B cell (primary cell): ENCODE data around the gene CALD1. TPM values are rescaled to one million over a fixed set of nuclear protein-coding genes. Genes with fewer than 3 reads are reported as not detected.

Experiments
- ATAC-seq: fragments of 200-7000 bp; cut with Tn5 transposase; one replicate; pipeline ENCODE4 v1.10.0; 2021; ENCODE audit warnings: low read depth, mild to moderate bottlenecking, moderate number of reproducible peaks, moderate library complexity
- CTCF ChIA-PET: fragments of 350-600 bp; sonication (Branson Sonifier 250); formaldehyde crosslinking; loops from one replicate; lab custom pipeline; 2021; ENCODE audit warnings: antibody characterized with exemption, inconsistent platforms; lab: Charles Lee
- POLR2A ChIA-PET: fragments of 350-600 bp; sonication (Branson Sonifier 250); formaldehyde crosslinking; loops from one replicate; lab custom pipeline; 2021; ENCODE audit warnings: antibody characterized with exemption; lab: Charles Lee
- DNase-seq: peaks from one replicate; pipeline ENCODE4 v3.0.0; 2013
- H2AFZ ChIP-seq: 2 replicates; pipeline ENCODE4 v1.6.1; 2012; ENCODE audit warnings: mild to moderate bottlenecking, low read depth, low read length; ENCODE audit not compliant: insufficient read depth, poor library complexity, severe bottlenecking
- H3K27ac ChIP-seq, 2 donors: 1 replicate in 1 of 2; 2 replicates in 1 of 2; pipeline ENCODE4 v1.5.1; 2012 to 2013; ENCODE audit warnings: low read length in 2 of 2, mild to moderate bottlenecking in 2 of 2, moderate library complexity in 1 of 2
- H3K27me3 ChIP-seq, 4 experiments: fragments of 200-600 bp in 1 of 4; sonication (generic) in 1 of 4; replicated peaks in 1 of 4; 1 replicate in 2 of 4; 2 replicates in 2 of 4; pipeline versions ENCODE4 v1.6.1 to v1.7.0; 2013 to 2016; ENCODE audit warnings: low read length in 3 of 4, mild to moderate bottlenecking in 2 of 4, mixed read lengths in 1 of 4, moderate library complexity in 1 of 4; ENCODE audit not compliant: insufficient read depth in 4 of 4, control insufficient read depth in 3 of 4; ENCODE audit errors: control extremely low read depth in 1 of 4
- H3K36me3 ChIP-seq, 2 experiments: replicated peaks in 1 of 2; 1 replicate in 1 of 2; 2 replicates in 1 of 2; pipeline versions ENCODE4 v1.6.1 to v1.7.1; 2013; ENCODE audit warnings: low read length in 1 of 2; ENCODE audit not compliant: insufficient read depth in 2 of 2, control insufficient read depth in 1 of 2; ENCODE audit errors: control extremely low read depth in 1 of 2, extremely low read depth in 1 of 2
- H3K4me1 ChIP-seq, 2 donors: fragments of 200-600 bp in 1 of 2; sonication (generic) in 1 of 2; 1 replicate in 1 of 2; 2 replicates in 1 of 2; pipeline versions ENCODE4 v1.5.1 to v1.6.1; 2013 to 2017; ENCODE audit warnings: low read length in 2 of 2; ENCODE audit not compliant: control insufficient read depth in 2 of 2, insufficient read depth in 2 of 2
- H3K4me2 ChIP-seq: replicated peaks from 2 replicates; pipeline ENCODE3; 2012; ENCODE audit warnings: mild to moderate bottlenecking, low read depth, low read length; ENCODE audit not compliant: poor library complexity, severe bottlenecking
- H3K4me3 ChIP-seq, 5 experiments: fragments of 200-600 bp in 1 of 5; sonication (generic) in 1 of 5; 1 replicate in 3 of 5; 2 replicates in 2 of 5; pipeline versions ENCODE4 v1.5.1 to v1.7.0; 2011 to 2016; ENCODE audit warnings: low read length in 4 of 5, mild to moderate bottlenecking in 4 of 5, low read depth in 2 of 5, control low read depth in 1 of 5, moderate library complexity in 1 of 5; ENCODE audit not compliant: insufficient read depth in 1 of 5; ENCODE audit errors: control extremely low read depth in 1 of 5, extremely low read depth in 1 of 5
- H3K79me2 ChIP-seq: fragments of 200-600 bp; sonication (generic); one replicate; pipeline ENCODE4 v1.6.0; 2016; ENCODE audit warnings: low read length; ENCODE audit not compliant: control insufficient read depth, insufficient read depth
- H3K9ac ChIP-seq: fragments of 200-600 bp; sonication (generic); 2 replicates; pipeline ENCODE4 v1.6.1; 2017; ENCODE audit warnings: mild to moderate bottlenecking, low read length, moderate library complexity
- H3K9me3 ChIP-seq, 3 donors: one replicate each; pipeline versions ENCODE4 v1.6.1 to v1.7.1; 2013; ENCODE audit warnings: low read length in 2 of 3; ENCODE audit not compliant: control insufficient read depth in 2 of 3, insufficient read depth in 1 of 3; ENCODE audit errors: control extremely low read depth in 1 of 3
- H4K20me1 ChIP-seq: 2 replicates; pipeline ENCODE4 v1.6.0; 2012; ENCODE audit warnings: mild to moderate bottlenecking, low read length; ENCODE audit not compliant: insufficient read depth, control insufficient read depth, poor library complexity, severe bottlenecking
- H3K27ac Mint-ChIP-seq: one replicate; pipeline ENCODE4 v1.8.0; 2021; ENCODE audit warnings: mixed read lengths
- H3K27me3 Mint-ChIP-seq: one replicate; pipeline ENCODE4 v1.8.0; 2021; ENCODE audit warnings: mixed read lengths
- H3K4me1 Mint-ChIP-seq: one replicate; pipeline ENCODE4 v1.8.0; 2021; ENCODE audit warnings: mixed read lengths
- H3K4me3 Mint-ChIP-seq: one replicate; pipeline ENCODE4 v1.8.0; 2021; ENCODE audit warnings: mixed read lengths
- H3K9me3 Mint-ChIP-seq: one replicate; pipeline ENCODE4 v1.8.0; 2022; ENCODE audit warnings: mixed read lengths; ENCODE audit not compliant: insufficient read depth
- CTCF ChIP-seq: fragments of 200-600 bp; IDR thresholded peaks from one replicate; pipeline ENCODE4 v1.8.0; 2022; ENCODE audit warnings: antibody characterized with exemption, mild to moderate bottlenecking
- EZH2 ChIP-seq: IDR thresholded peaks from 2 replicates; pipeline ENCODE4 v1.6.1; 2012; ENCODE audit warnings: borderline replicate concordance, low read depth, mild to moderate bottlenecking, moderate library complexity, low read length; ENCODE audit not compliant: insufficient read depth, poor library complexity, severe bottlenecking
- WGBS: methylation state at CpG from one replicate; pipeline ENCODE4 v1.1.5; 2013; ENCODE audit warnings: missing lambda C conversion rate; ENCODE audit not compliant: insufficient coverage; 5-methylcytosine and 5-hydroxymethylcytosine counted together
- intact Hi-C: fragments of 100-400 bp; cut with micrococcal nuclease; formaldehyde crosslinking; loops from one replicate; pipeline ENCODE4 v1.10.0; 2022
- polyA plus RNA-seq: library from polyadenylated mRNA; depleted of rRNA; stranded (reverse); fragments of >200 nt; gene quantifications from 2 replicates; pipeline ENCODE4 v1.2.3, GENCODE V29; 2012
- total RNA-seq, 2 donors: library from RNA; stranded (reverse); fragments of 120-200 nt in 1 of 2; gene quantifications; 1 replicate in 1 of 2; 2 replicates in 1 of 2; pipeline versions ENCODE4 v1.2.3 to v1.2.4, GENCODE V29; 2013 to 2022

Gene CALD1
- total and polyA plus RNA-seq, 2 donors (not counting 1 experiment from before 2014, with no cell fraction given) = 0.18 to 0.69 TPM

DNA sequence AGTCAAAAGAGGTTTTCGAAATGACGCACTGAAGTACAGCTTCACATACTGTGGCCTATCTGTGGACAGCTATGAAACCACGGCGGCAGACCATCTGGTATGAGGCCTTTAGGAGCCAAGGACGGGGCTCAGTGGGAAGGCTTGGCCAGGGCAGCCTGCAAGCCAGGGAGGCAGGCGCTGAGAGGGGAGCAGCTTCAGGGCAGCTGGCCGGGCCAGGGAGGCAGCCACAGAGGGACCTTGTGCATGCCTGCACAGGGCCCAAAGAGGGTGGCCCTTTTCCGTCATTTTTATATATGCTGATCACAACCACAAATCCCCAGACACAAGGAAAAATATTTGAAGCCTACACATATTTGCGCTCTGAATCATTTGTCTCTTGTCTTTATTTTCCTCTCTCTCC lies 13.5 kb downstream of the CALD1 start:
- POLR2A ChIA-PET = no interaction called here
- ATAC-seq = no peak
- no peaks in the 10 kb centered on the region for H3K79me2 ChIP-seq

DNA sequence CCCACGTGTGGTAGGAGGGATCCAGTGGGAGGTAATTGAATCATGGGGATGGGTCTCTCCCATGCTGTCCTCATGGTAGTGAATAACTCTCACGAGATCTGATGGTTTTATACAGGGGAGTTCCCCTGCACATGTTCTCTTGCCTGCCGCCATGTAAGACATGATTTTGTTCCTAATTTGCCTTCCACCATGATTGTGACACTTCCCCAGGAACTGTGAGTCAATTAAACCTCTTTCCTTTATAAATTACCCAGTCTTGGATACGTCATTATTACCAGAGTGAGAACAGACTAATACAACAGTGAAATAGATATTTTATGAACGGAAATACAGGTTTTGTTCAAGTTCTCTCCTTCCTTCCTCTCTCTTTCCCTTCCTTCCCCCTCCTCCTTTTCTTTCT lies 15.8 kb downstream of the CALD1 start:
- H3K9me3 ChIP-seq = no peaks in the 10 kb centered on the region
- H3K4me3 ChIP-seq = no peak overlapping the region
- no peak overlapping the region for H3K4me2 ChIP-seq
- intact Hi-C loops = no loop called here
- H4K20me1 ChIP-seq = no peaks in the 10 kb centered on the region
- ATAC-seq = no peak
- H3K4me1 ChIP-seq = no peaks in the 10 kb centered on the region
- ChIA-PET POLR2A (no interaction called here), CTCF (no interaction called here)
- no peak for DNase-seq
- Mint-ChIP-seq H3K4me1 (peaks cover 3% of the 10 kb centered on the region), H3K27me3 (peaks cover 5% of the 10 kb centered on the region), H3K27ac (no peak overlapping the region), H3K9me3 (no peaks in the 10 kb centered on the region), H3K4me3 (no peak overlapping the region)
- WGBS = 90% methylated on average over 2 of the region's 5 CpGs
- no peak overlapping the region for H3K9ac ChIP-seq
- H2AFZ ChIP-seq = no peak overlapping the region
- TF ChIP-seq CTCF = no peak
- TF ChIP-seq EZH2 = no peak
- no peaks in the 10 kb centered on the region for H3K79me2 ChIP-seq
- no peaks in the 10 kb centered on the region for H3K27me3 ChIP-seq
- no peak overlapping the region for H3K27ac ChIP-seq
- H3K36me3 ChIP-seq = no peaks in the 10 kb centered on the region

More for the DNA sequence above, 13.5 kb downstream of the CALD1 start:
- Histone ChIP-seq H3K4me3 (no peak overlapping the region), H3K4me1 (no peaks in the 10 kb centered on the region), H4K20me1 (no peaks in the 10 kb centered on the region), H3K27me3 (no peaks in the 10 kb centered on the region), H3K9ac (no peak overlapping the region), H3K4me2 (no peak overlapping the region), H3K9me3 (no peaks in the 10 kb centered on the region), H3K36me3 (no peaks in the 10 kb centered on the region), H2AFZ (no peak overlapping the region), H3K27ac (no peak overlapping the region)
- DNase-seq = no peak
- intact Hi-C loops = no loop called here
- Mint-ChIP-seq H3K27ac (no peak overlapping the region), H3K9me3 (no peaks in the 10 kb centered on the region), H3K27me3 (peaks cover 13% of the 10 kb centered on the region), H3K4me3 (no peak overlapping the region), H3K4me1 (no peaks in the 10 kb centered on the region)
- 91% methylated on average over 9 of the region's 9 CpGs for WGBS
- TF ChIP-seq CTCF (no peak), EZH2 (no peak)
- CTCF ChIA-PET = no interaction called here
